AG09309 (cell line): ENCODE measurements around the gene TTC28.

ENCODE experiments used
- DNase-seq: peaks from one replicate; pipeline ENCODE4 v3.0.0-alpha.2; 2010; ENCODE audit warnings: low read depth
- H3K4me3 ChIP-seq: 2 replicates; pipeline ENCODE4 v1.5.1; 2011; ENCODE audit warnings: mild to moderate bottlenecking, low read depth, low read length, moderate library complexity; ENCODE audit not compliant: control insufficient read depth
- TF ChIP-seq, protein P1 (sequence below): IDR thresholded peaks from 2 replicates; pipeline ENCODE4 v1.5.1; 2011; ENCODE audit warnings: mild to moderate bottlenecking, low read depth, low read length, inconsistent platforms; ENCODE audit not compliant: insufficient read depth, control insufficient read depth; ENCODE audit errors: missing control alignments

TTC28 gene

DNA sequence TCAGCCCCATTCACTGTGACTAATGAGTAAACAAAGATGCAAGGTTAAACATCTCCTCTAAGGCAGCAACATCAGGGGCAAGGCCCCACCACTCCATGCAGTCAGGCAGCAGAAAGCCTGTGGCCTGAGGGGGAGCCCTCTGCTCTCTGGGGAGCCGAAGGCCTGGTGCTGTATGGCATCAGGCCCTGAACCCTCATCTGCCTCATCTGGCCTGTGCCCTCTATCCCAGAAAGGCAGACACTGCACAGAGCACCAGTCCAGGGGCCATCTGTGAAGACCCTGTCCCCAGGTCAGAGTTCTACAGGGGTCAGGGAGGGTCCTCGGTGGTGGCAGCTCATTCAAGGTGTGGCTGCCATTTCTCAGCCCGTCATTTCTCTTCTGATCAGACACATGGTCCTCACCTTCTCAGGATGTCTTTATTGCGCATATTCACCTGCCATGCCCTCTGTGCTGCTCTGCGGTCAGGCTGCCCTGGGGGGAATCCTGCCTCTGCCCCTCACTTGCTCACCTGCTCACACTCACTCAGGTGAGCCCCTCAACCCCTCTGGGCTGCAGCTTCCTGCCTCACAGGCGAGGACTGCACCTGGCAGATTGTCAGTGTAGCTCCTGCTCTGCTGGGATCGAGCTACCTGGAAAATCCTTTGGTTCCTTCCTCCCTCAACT lies 657.5 kb downstream of the TTC28 start:
- DNase-seq = no peak
- TF ChIP-seq, protein P1, sequence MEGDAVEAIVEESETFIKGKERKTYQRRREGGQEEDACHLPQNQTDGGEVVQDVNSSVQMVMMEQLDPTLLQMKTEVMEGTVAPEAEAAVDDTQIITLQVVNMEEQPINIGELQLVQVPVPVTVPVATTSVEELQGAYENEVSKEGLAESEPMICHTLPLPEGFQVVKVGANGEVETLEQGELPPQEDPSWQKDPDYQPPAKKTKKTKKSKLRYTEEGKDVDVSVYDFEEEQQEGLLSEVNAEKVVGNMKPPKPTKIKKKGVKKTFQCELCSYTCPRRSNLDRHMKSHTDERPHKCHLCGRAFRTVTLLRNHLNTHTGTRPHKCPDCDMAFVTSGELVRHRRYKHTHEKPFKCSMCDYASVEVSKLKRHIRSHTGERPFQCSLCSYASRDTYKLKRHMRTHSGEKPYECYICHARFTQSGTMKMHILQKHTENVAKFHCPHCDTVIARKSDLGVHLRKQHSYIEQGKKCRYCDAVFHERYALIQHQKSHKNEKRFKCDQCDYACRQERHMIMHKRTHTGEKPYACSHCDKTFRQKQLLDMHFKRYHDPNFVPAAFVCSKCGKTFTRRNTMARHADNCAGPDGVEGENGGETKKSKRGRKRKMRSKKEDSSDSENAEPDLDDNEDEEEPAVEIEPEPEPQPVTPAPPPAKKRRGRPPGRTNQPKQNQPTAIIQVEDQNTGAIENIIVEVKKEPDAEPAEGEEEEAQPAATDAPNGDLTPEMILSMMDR = no peak
- no peak overlapping the region for H3K4me3 ChIP-seq

DNA sequence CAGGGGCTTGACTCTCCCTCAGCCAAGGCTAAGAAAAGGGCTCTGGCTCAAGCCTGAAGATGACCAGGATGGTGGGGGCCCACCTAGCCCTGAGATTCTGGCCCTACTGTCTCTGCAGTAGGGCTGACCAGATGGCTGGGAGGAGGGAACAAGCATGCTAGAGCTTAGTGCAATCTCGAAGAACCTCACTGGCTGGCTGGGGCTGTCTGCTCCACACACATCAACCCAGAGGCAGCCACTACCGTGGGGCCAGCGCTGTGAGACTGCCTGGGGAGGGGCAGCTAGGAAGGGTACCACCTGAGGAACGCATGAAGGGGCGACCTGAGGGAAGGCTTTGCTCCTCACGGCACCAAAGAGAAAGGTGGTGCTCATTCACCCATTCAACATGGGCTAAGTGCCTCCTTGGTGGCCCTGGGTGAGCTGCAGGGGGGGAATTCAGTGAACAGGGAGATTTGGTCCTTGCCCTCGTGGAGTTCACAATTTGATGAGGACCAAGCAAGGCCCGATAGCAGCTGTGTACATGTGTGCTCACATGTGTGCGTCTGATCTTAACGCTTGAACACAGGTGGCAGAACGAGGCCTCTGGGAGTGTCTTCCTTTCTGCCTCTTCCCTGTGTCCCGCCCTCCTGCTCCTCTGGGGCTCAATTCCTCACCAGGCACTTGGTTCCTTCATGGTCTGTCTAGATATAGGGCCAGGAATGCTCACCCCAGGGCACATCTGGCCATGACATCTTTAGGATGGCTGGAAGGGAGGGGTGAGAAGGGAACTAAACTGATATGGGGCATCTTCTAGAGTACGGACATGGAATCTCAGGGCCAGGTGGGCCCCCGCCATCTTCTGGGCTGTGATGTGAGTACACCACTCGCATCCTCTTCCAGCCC lies 658.3 kb downstream of the TTC28 start:
- H3K4me3 ChIP-seq = no peak overlapping the region
- TF ChIP-seq, protein P1 = no peak
- no peak for DNase-seq

DNA sequence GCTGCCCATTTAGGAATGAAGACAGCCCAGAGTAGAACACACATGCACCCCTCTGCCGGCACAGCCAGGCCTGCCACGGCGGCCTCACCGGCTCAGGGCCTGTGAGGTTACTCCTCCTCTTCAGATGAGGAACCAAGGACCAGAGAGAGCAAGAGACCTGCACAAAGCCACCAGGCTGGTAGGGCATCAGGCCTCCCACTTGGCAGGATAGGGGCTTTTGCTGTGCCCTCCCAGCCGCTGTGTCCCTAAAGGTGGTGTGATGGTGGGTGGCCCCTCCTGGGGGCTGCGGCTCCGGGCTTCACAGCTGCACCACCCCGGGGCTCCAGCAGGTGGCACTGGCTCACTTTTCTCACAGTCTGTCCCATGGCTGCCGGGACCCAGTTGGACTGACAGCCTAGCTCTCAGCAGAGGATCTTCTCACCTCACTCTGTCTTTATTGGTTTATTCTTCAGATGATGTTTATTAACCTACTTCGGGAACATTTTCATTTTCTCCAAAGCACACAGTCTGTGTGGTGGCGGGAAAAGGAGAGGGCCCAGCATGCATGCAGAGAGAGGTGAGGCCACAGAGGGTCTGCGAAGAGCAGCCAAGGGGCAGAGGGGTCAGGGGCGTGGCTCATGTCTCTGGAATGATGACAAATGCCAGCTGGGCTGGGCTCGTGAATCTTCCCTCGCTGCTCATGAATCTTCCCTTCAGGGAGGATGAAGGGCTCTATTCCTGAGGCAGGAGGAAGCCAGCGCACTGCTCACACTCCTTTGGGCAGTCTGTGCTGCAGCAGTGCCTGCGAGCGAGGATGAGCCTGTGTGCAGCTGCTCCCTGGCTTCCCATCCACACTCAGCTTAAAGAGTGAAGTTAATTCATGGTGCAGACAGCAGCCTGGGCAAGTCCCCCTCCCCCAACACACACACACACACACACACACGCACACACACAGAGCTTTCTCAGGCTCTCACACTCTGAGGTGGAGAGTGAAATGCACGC lies 659.5 kb downstream of the TTC28 start:
- DNase-seq = no peak
- TF ChIP-seq, protein P1 = peak; percentile 94
- H3K4me3 ChIP-seq = no peak overlapping the region

DNA sequence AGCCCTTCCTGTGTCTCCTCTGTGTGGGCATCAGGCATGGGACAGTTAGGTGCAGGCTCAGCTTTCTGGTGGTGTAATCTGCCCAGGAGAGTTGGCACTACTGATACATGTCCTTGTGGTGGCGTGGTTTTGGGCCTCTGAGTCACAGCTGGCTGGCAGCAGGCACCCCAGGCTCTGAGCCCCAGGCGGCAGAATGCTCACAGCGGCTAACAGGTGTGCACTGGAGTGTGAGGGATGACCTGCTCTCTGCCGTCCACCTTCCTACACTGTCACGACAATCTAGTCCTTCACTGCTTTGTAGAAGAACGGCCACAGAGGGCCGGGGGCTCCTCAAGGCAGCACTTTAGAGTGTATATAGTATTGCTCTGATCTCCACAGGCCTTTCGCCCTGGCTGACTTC lies 660.3 kb downstream of the TTC28 start:
- DNase-seq = no peak
- TF ChIP-seq, protein P1 = peak; percentile 5
- no peak overlapping the region for H3K4me3 ChIP-seq

DNA sequence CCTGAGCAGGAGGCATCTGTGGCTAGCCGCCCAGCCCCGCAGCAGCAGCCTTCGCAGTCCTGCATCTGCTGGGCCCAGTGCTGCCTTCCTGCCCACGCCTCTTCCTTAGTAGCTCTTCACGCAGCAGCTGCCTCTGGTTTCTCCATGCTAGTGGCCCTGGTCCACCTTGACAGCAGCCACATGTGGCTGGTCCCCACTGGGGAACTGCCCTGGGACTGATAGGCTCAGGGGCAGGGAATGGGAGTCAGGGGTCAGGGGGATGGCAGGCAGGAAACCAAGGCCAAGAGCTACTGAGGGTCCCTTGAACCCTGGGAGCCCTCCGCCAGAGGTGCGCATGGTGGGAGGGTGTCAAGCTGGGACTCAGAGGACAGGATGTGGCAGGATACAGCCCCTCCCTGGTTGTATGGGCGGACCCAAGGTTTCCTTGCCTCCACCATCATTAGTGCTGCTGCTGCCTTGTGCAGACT lies 661.1 kb downstream of the TTC28 start:
- DNase-seq = no peak
- TF ChIP-seq, protein P1 = no peak
- no peak overlapping the region for H3K4me3 ChIP-seq

DNA sequence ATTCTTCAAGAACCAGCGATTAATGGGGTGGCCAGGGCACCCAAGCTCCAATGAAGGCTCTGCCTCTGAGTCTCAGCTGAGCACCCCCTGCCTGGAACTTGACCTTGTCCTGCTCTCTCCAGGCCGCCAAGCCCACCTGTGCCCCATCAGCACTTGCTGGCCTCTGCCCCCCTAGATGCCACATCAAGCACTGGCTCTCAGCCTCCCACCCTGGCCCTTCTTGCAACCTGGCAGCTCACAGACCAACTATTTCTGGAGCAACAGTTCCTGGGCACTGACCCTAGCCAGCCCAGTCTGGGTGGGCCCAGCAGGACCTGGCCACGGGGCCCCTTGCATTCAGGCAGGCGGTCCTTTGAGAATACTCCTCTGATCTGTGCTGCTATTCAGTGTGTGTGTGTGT lies 661.8 kb downstream of the TTC28 start:
- no peak for DNase-seq
- TF ChIP-seq, protein P1 = no peak
- H3K4me3 ChIP-seq = no peak overlapping the region
